AG10803 (cell line): ENCODE measurements around the gene AP4E1.

Experiments
- DNase-seq: peaks from one replicate; pipeline ENCODE4 v3.0.0; 2010; ENCODE audit warnings: low read depth
- H3K4me3 ChIP-seq: 2 replicates; pipeline ENCODE4 v1.5.1; 2011; ENCODE audit warnings: mild to moderate bottlenecking, low read length, control low read depth
- TF ChIP-seq, protein P1 (sequence below): conservative IDR thresholded peaks from 2 replicates; pipeline ENCODE4 v1.5.1; 2011; ENCODE audit warnings: mild to moderate bottlenecking, low read length, control low read depth, inconsistent platforms

The AP4E1 gene

DNA sequence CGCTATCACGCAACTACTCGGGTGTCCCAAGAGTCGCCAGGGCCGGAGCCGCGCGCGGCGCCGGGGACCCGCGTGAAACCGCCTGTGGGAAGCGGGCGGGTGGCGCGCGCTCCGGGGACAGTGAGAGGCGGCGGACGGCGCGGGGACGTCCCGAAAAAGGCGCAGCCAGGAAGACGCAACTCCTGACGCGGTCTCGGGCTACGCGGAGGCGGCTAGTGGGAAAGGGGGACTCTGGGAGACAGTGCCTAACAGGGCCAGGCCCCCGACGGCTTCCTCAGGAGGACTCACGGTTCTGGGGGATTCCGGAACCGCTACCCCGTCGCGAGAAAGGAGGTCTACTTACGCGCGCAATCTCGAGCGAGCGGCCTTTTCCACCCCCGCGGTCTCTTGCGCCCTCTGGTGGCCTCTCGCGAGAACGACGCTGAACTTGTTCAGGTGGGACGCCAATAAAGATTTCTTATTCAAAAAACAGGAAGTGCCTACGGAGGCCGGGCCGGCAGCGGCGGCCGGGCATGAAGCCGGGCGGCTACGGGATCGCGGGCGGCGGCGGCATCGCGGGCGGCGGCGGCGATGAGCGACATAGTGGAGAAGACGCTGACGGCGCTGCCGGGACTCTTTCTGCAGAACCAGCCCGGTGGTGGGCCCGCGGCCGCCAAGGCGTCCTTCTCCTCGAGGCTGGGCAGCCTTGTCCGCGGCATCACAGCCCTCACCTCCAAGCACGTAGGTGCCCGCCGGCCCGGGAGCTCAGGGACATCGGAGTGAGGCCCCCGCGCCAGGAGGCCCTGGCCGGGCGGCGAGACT is at the start of gene AP4E1:
AP4E1 (plus strand) TSS at position 475 of the 801 bp plus-strand sequence; CDS start at position 571, 96 bp downstream.
- DNase-seq = peak; percentile 93
- TF ChIP-seq, protein P1, sequence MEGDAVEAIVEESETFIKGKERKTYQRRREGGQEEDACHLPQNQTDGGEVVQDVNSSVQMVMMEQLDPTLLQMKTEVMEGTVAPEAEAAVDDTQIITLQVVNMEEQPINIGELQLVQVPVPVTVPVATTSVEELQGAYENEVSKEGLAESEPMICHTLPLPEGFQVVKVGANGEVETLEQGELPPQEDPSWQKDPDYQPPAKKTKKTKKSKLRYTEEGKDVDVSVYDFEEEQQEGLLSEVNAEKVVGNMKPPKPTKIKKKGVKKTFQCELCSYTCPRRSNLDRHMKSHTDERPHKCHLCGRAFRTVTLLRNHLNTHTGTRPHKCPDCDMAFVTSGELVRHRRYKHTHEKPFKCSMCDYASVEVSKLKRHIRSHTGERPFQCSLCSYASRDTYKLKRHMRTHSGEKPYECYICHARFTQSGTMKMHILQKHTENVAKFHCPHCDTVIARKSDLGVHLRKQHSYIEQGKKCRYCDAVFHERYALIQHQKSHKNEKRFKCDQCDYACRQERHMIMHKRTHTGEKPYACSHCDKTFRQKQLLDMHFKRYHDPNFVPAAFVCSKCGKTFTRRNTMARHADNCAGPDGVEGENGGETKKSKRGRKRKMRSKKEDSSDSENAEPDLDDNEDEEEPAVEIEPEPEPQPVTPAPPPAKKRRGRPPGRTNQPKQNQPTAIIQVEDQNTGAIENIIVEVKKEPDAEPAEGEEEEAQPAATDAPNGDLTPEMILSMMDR = peak; percentile 84
- peak within 1 kb of the TSS; percentile 88 for H3K4me3 ChIP-seq

DNA sequence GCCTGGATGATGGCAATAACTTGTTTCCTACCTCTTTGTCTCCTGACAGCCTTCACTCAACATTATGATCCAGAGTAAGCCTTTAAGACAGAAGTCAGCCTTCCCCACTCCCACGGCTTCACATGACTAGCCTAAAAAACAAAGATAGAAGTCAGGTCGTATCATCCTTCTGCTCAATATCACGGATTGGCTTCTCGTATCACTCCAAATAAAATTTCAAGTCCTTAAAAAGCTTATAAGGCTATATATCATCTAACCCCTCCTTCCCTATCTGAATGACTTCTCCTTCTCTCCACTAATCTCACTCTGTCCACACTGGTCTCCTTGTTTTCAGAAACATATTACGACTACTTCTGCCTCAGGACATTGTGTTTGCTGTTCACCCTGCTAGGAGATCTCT is 47.7 kb upstream of the AP4E1 start:
- H3K4me3 ChIP-seq = no peak overlapping the region
- TF ChIP-seq, protein P1 = no peak
- no peak for DNase-seq

DNA sequence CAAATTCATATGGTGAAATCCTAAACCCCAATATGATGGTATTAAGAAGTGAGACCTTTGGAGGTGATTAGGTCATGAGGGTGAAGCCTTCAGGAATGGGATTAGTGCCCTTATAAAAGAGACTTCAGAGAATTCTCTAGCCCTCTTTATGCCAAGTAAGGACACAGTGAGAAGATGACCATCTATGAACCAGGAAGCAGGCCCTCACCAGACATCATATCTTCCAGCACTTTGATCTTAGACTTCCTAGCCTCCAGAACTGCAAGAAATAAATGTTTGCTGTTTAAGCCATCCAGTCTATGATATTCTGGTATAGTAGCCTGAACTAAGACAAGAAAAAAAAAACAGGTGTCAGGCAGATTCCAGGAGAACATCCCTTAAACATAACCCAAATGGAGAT is 45.9 kb upstream of the AP4E1 start:
- H3K4me3 ChIP-seq = no peak overlapping the region
- TF ChIP-seq, protein P1 = no peak
- no peak for DNase-seq

DNA sequence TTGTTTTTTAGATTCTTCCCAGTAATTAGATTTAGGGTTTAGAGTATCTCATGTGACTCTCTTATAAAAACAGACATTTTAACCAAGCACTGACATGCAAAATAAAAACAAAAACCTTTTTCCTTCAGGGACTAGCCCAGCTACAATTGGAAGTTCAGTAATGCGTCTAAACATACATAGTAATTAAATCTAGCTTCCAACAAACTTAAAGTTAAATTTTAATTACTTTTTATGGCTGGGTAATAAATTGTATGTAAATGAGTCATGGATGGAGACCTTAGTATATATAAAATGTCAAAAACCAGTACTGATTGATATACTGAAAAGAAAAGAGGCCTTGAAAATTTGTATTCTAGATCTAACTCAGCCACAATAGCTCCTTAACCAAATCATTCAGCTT is 43.6 kb upstream of the AP4E1 start:
- H3K4me3 ChIP-seq = no peak overlapping the region
- TF ChIP-seq, protein P1 = no peak
- DNase-seq = no peak

DNA sequence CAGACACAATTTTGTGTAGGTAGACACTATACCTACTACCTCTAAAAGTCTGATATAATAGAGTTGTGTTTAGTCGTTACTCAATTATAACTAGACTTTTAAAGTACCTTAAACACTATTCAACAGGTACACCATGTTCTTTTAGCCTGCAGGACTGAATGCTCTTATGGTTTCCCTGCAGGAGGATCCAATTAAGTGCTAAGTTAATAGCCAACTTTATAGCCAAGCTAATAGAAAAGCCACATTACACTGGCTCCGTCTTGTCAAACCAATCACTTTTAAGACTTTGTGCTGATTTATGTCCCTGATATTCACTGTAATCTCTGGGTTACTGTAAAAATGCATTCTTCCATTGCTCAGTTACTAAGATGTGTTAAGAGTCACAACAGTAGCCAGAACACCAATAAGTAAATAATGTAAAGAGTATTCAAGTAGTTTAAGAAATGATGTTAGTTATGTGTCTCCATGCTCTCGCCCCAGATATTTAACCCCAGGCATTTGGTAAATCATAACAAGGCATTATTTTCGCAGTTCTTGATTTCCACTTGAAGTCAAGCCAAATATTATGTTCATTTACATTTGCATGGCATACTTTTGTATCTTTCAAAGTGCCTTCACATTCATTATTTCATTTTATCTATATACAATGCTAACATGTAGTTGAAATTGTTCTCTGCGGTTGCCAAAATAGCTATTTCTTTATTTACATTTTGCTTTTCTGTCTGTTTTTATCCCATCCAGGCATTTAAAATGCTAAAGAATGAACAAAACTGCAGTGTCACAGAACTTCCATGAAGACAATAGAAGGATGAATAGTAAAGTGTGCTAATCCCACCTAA is 42.7 kb upstream of the AP4E1 start:
- no peak for DNase-seq
- TF ChIP-seq, protein P1 = no peak

DNA sequence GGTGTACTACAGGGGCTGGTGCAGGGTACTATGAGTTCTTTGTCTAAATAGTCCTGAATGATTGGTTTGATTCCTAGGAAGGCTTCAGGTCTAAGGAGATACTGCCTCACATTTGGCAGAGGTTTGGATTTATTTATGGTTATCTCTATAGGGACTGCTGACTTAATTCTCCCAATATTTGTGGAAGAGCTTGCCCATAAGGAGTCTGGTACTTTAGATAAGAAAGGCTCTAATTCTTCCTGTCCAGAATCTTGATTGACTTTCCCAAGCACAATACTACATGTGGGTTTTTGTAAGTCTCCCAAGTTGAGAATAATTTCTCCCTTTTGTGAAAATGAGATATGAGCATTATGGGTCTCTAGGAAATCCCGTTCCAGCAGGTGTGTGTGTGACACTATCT is 36.7 kb upstream of the AP4E1 start:
- no peak overlapping the region for H3K4me3 ChIP-seq
- DNase-seq = no peak
- TF ChIP-seq, protein P1 = no peak

More for the DNA sequence above, 42.7 kb upstream of the AP4E1 start:
- H3K4me3 ChIP-seq = no peak overlapping the region
